ENCODE data around the gene LTBP3.

The LTBP3 gene

GRCh38 chr11:65501186-65501471 lies 57.0 kb downstream of the LTBP3 start:
- no peak for TF ChIP-seq POLR2A (IDR thresholded peaks at IDR 0.05; ENCODE audit: low read depth, low read length)
- TF ChIP-seq POLR2AphosphoS5 (IDR thresholded peaks at IDR 0.05; ENCODE audit: low read depth, low read length): peak; percentile 44
- TF ChIP-seq TAF1 (IDR thresholded peaks at IDR 0.05; ENCODE audit: borderline replicate concordance, low read depth, low read length): no peak
- no peak for FAIRE-seq
- DNase-seq (ENCODE audit: insufficient read length): no peak

GRCh38 chr11:65500387-65501185 lies 57.6 kb downstream of the LTBP3 start:
- FAIRE-seq (peak; percentile 5), DNase-seq (ENCODE audit: insufficient read length) (no peak)
- TF ChIP-seq POLR2AphosphoS5 (IDR thresholded peaks at IDR 0.05; ENCODE audit: low read depth, low read length) (peak; percentile 99), TAF1 (IDR thresholded peaks at IDR 0.05; ENCODE audit: borderline replicate concordance, low read depth, low read length) (no peak), POLR2A (IDR thresholded peaks at IDR 0.05; ENCODE audit: low read depth, low read length) (peak; percentile 99)

GRCh38 chr11:65499713-65500386 lies 58.3 kb downstream of the LTBP3 start:
- FAIRE-seq: no peak
- no peak for DNase-seq (ENCODE audit: insufficient read length)
- TF ChIP-seq POLR2A (IDR thresholded peaks at IDR 0.05; ENCODE audit: low read depth, low read length): no peak
- no peak for TF ChIP-seq POLR2AphosphoS5 (IDR thresholded peaks at IDR 0.05; ENCODE audit: low read depth, low read length)

DNA sequence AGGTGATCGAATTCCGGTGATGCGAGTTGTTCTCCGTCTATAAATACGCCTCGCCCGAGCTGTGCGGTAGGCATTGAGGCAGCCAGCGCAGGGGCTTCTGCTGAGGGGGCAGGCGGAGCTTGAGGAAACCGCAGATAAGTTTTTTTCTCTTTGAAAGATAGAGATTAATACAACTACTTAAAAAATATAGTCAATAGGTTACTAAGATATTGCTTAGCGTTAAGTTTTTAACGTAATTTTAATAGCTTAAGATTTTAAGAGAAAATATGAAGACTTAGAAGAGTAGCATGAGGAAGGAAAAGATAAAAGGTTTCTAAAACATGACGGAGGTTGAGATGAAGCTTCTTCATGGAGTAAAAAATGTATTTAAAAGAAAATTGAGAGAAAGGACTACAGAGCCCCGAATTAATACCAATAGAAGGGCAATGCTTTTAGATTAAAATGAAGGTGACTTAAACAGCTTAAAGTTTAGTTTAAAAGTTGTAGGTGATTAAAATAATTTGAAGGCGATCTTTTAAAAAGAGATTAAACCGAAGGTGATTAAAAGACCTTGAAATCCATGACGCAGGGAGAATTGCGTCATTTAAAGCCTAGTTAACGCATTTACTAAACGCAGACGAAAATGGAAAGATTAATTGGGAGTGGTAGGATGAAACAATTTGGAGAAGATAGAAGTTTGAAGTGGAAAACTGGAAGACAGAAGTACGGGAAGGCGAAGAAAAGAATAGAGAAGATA lies 59.0 kb downstream of the LTBP3 start, which contains the start of gene MALAT1:
Gene MALAT1 (plus strand): TSS at position 69 of the 736 bp plus-strand sequence.
- FAIRE-seq (peak; percentile 92), DNase-seq (ENCODE audit: insufficient read length) (no peak)
- TF ChIP-seq POLR2A (IDR thresholded peaks at IDR 0.05; ENCODE audit: low read depth, low read length) (peak; percentile 99), TAF1 (IDR thresholded peaks at IDR 0.05; ENCODE audit: borderline replicate concordance, low read depth, low read length) (peak; percentile 100), POLR2AphosphoS5 (IDR thresholded peaks at IDR 0.05; ENCODE audit: low read depth, low read length) (peak; percentile 99)

DNA sequence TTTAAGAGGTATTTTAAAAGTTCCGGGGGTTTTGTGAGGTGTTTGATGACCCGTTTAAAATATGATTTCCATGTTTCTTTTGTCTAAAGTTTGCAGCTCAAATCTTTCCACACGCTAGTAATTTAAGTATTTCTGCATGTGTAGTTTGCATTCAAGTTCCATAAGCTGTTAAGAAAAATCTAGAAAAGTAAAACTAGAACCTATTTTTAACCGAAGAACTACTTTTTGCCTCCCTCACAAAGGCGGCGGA lies 59.5 kb downstream of the LTBP3 start:
- no peak for TF ChIP-seq POLR2A (IDR thresholded peaks at IDR 0.05; ENCODE audit: low read depth, low read length)
- TF ChIP-seq POLR2AphosphoS5 (IDR thresholded peaks at IDR 0.05; ENCODE audit: low read depth, low read length): no peak
- no peak for TF ChIP-seq TAF1 (IDR thresholded peaks at IDR 0.05; ENCODE audit: borderline replicate concordance, low read depth, low read length)
- FAIRE-seq (no peak), DNase-seq (ENCODE audit: insufficient read length) (no peak)

DNA sequence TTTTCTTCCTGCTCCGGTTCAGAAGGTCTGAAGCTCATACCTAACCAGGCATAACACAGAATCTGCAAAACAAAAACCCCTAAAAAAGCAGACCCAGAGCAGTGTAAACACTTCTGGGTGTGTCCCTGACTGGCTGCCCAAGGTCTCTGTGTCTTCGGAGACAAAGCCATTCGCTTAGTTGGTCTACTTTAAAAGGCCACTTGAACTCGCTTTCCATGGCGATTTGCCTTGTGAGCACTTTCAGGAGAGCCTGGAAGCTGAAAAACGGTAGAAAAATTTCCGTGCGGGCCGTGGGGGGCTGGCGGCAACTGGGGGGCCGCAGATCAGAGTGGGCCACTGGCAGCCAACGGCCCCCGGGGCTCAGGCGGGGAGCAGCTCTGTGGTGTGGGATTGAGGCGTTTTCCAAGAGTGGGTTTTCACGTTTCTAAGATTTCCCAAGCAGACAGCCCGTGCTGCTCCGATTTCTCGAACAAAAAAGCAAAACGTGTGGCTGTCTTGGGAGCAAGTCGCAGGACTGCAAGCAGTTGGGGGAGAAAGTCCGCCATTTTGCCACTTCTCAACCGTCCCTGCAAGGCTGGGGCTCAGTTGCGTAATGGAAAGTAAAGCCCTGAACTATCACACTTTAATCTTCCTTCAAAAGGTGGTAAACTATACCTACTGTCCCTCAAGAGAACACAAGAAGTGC lies 60.0 kb downstream of the LTBP3 start:
- FAIRE-seq: peak; percentile 48
- no peak for DNase-seq (ENCODE audit: insufficient read length)
- TF ChIP-seq POLR2AphosphoS5 (IDR thresholded peaks at IDR 0.05; ENCODE audit: low read depth, low read length) (no peak), POLR2A (IDR thresholded peaks at IDR 0.05; ENCODE audit: low read depth, low read length) (0 out of 2 replicates have a peak, but pooled peaks have one; percentile 33), TAF1 (IDR thresholded peaks at IDR 0.05; ENCODE audit: borderline replicate concordance, low read depth, low read length) (peak; percentile 78; the same call in 1 of the 2 replicates)

DNA sequence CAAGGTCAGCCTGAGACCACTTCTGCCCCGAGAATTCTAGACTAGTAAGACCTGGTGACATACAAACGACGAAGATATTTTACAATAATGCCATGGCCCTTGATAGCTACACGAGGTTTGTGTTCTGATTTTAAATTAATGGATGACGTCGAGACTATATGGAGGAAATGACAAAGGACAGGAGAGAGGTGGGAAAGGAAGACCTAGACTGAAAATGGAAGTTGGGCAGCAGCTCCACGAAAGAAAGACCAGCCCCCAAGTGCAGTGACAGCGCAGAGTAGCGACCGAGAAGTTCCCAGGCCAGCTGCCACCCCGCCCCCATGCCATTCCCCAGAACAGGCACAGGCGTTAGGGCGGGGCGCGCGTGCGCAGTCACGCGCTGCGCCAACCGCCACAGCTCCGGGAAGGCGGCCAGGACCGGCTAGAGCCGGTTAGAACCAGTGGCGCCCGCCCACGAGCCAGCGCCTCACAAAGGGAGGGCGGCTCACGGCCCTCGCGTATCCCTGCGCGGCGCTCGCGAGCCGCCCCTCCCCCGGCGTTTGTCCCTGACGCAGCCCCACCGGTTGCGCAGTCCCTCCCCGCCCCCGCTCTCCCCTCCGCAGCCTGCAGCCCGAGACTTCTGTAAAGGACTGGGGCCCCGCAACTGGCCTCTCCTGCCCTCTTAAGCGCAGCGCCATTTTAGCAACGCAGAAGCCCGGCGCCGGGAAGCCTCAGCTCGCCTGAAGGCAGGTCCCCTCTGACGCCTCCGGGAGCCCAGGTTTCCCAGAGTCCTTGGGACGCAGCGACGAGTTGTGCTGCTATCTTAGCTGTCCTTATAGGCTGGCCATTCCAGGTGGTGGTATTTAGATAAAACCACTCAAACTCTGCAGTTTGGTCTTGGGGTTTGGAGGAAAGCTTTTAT lies 60.8 kb downstream of the LTBP3 start:
- FAIRE-seq: peak; percentile 99
- DNase-seq (ENCODE audit: insufficient read length): peak; percentile 67
- TF ChIP-seq POLR2A (IDR thresholded peaks at IDR 0.05; ENCODE audit: low read depth, low read length): peak; percentile 66
- peak; percentile 83; the same call in 1 of the 2 replicates for TF ChIP-seq POLR2AphosphoS5 (IDR thresholded peaks at IDR 0.05; ENCODE audit: low read depth, low read length)
- peak; percentile 92 for TF ChIP-seq TAF1 (IDR thresholded peaks at IDR 0.05; ENCODE audit: borderline replicate concordance, low read depth, low read length)

DNA sequence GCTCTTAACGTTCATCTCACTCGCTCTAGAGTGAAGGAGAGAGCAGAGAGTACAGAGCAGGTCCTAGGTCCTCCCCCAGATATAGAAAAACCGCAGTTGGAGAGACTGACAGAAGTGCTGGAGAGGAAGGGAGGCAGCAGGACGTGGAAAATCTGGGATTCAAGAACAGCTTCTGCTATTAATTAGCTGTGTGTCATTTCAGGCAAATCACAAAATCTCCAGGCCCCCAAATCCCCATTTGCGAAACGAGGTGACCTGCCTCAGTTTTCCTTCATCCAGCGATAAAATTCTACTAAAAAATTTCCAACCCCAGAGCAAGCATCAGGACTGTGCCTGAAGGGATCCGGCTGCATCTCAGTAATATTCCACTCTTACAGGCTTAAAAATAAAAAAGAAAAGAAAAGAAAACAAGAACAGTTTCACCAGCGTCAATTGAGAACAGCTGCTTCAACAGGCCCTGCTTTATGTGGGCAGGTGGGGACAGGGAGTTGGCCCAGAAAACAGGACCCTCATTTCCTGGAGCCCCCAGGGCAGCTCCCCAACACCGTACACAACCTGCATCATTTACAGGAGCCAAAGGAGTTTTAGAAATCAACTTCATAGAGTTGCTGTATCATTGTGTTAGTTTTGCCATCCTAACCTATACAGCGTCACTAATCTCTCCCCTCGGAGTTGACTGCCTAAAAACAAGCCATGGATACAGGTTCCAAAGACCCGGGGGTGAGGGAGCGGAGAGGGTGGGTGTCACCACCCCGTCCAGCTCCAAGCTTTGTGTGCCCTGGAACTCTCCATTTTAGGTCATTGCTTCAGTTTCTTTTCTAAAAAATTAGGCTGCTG lies 61.6 kb downstream of the LTBP3 start:
- FAIRE-seq: peak; percentile 54
- TF ChIP-seq POLR2AphosphoS5 (IDR thresholded peaks at IDR 0.05; ENCODE audit: low read depth, low read length) (no peak), POLR2A (IDR thresholded peaks at IDR 0.05; ENCODE audit: low read depth, low read length) (no peak), TAF1 (IDR thresholded peaks at IDR 0.05; ENCODE audit: borderline replicate concordance, low read depth, low read length) (no peak)
- no peak for DNase-seq (ENCODE audit: insufficient read length)

- FAIRE-seq (peak; percentile 72), DNase-seq (ENCODE audit: insufficient read length) (no peak)
- TF ChIP-seq POLR2AphosphoS5 (IDR thresholded peaks at IDR 0.05; ENCODE audit: low read depth, low read length) (peak; percentile 83), POLR2A (IDR thresholded peaks at IDR 0.05; ENCODE audit: low read depth, low read length) (peak; percentile 73), TAF1 (IDR thresholded peaks at IDR 0.05; ENCODE audit: borderline replicate concordance, low read depth, low read length) (no peak)
These were observed 64.6 kb downstream of the LTBP3 start for GRCh38 chr11:65493367-65494176.

Measured in GM12892 (cell line).